ENCODE results near the gene EI24.

The EI24 gene

GRCh38 chr11:125625225-125625629 is 56.0 kb downstream of the EI24 start:
- no peak for DNase-seq
- Histone ChIP-seq H3K27me3 (replicated peaks) (no peaks in the 10 kb centered on the region), H3K4me3 (ENCODE audit: low read depth, low read length) (peak overlapping the region; percentile 77), H3K27ac (peak overlapping the region; percentile 88), H3K36me3 (replicated peaks) (peaks cover 10% of the 10 kb centered on the region)
- in situ Hi-C loops (cut with HindIII; ENCODE audit: low pct_ligation_motif_present, low sequenced_read_pairs) = no loop called here
- no peak for TF ChIP-seq CTCF (IDR thresholded peaks at IDR 0.05; ENCODE audit: low read depth, low read length, missing control alignments)

GRCh38 chr11:125625630-125626287 is 56.5 kb downstream of the EI24 start:
- H3K36me3 ChIP-seq (replicated peaks) = peaks cover 6% of the 10 kb centered on the region

GRCh38 chr11:125626288-125626950 is 57.1 kb downstream of the EI24 start:
- H3K4me3 ChIP-seq (ENCODE audit: low read depth, low read length) = peak overlapping the region; percentile 77
- peak; percentile 65 for TF ChIP-seq CTCF (IDR thresholded peaks at IDR 0.05; ENCODE audit: low read depth, low read length, missing control alignments)
- H3K27me3 ChIP-seq (replicated peaks) = no peaks in the 10 kb centered on the region
- peak overlapping the region; percentile 88 for H3K27ac ChIP-seq
- DNase-seq = peak; percentile 66
- peaks cover 3% of the 10 kb centered on the region for H3K36me3 ChIP-seq (replicated peaks)
- in situ Hi-C loops (cut with HindIII; ENCODE audit: low pct_ligation_motif_present, low sequenced_read_pairs) = no loop called here

More at GRCh38 chr11:125625630-125626287, 56.5 kb downstream of the EI24 start:
- Histone ChIP-seq H3K27me3 (replicated peaks) (no peaks in the 10 kb centered on the region), H3K4me3 (ENCODE audit: low read depth, low read length) (peak overlapping the region; percentile 77), H3K27ac (peak overlapping the region; percentile 88)
- DNase-seq = peak; percentile 84
- TF ChIP-seq CTCF (IDR thresholded peaks at IDR 0.05; ENCODE audit: low read depth, low read length, missing control alignments) = no peak
- in situ Hi-C loops (cut with HindIII; ENCODE audit: low pct_ligation_motif_present, low sequenced_read_pairs) = no loop called here

DNA sequence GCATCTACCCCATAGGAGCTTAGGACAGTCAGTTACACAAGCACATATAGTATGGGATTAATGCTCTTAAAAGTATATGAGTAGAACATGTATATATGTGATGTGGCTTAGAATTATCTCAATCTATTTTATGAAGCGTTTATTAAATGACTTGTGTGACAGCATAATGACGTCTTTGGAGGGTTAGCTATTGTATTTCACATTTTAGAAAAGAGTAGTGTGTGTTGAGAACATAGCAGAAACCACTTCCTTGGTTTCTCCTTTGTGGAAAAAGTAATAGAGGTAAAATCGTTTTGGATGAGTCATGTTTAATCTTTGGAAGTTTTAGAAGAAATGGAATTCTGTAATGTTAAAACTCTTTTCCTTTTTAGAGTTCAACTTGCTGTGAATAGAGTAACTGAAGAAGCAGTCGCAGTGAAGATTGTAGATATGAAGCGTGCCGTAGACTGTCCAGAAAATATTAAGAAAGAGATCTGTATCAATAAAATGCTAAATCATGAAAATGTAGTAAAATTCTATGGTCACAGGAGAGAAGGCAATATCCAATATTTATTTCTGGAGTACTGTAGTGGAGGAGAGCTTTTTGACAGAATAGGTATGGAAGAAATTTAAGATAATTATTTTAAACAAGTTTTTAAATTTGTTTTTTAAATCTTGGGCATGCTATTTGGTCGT is 58.1 kb downstream of the EI24 start:
- Histone ChIP-seq H3K27me3 (replicated peaks) (no peaks in the 10 kb centered on the region), H3K4me3 (ENCODE audit: low read depth, low read length) (peak overlapping the region; percentile 77), H3K36me3 (replicated peaks) (peaks cover 3% of the 10 kb centered on the region), H3K27ac (peak overlapping the region; percentile 88)
- TF ChIP-seq CTCF (IDR thresholded peaks at IDR 0.05; ENCODE audit: low read depth, low read length, missing control alignments) = no peak
- in situ Hi-C loops (cut with HindIII; ENCODE audit: low pct_ligation_motif_present, low sequenced_read_pairs) = no loop called here
- DNase-seq = no peak
